Activated naive CD8-positive, alpha-beta T cell treated with anti-CD3 and anti-CD28 coated beads, Interleukin-2, amount 50 U/mL, for 24 hours (primary cell): Measurements from ENCODE around the gene CAMKK2.

Experiments
- ATAC-seq: fragments of 150-1000 bp; cut with Tn5 transposase; one replicate; pipeline ENCODE4 v1.10.0; 2021
- DNase-seq: peaks from one replicate; pipeline ENCODE4 v3.0.0; 2021
- H3K27ac Mint-ChIP-seq: one replicate; pipeline ENCODE4 v1.8.0; 2021; ENCODE audit warnings: mild to moderate bottlenecking, mixed read lengths
- H3K27me3 Mint-ChIP-seq: one replicate; pipeline ENCODE4 v1.8.0; 2021; ENCODE audit warnings: mixed read lengths
- H3K36me3 Mint-ChIP-seq: one replicate; pipeline ENCODE4 v1.8.0; 2021; ENCODE audit warnings: low read depth, mixed read lengths
- H3K4me1 Mint-ChIP-seq: one replicate; pipeline ENCODE4 v1.8.0; 2021; ENCODE audit warnings: mixed read lengths
- H3K4me3 Mint-ChIP-seq: one replicate; pipeline ENCODE4 v1.8.0; 2021; ENCODE audit warnings: mild to moderate bottlenecking, moderate library complexity, mixed read lengths
- H3K9me3 Mint-ChIP-seq: one replicate; pipeline ENCODE4 v1.8.0; 2021; ENCODE audit warnings: mixed read lengths

The CAMKK2 gene

DNA sequence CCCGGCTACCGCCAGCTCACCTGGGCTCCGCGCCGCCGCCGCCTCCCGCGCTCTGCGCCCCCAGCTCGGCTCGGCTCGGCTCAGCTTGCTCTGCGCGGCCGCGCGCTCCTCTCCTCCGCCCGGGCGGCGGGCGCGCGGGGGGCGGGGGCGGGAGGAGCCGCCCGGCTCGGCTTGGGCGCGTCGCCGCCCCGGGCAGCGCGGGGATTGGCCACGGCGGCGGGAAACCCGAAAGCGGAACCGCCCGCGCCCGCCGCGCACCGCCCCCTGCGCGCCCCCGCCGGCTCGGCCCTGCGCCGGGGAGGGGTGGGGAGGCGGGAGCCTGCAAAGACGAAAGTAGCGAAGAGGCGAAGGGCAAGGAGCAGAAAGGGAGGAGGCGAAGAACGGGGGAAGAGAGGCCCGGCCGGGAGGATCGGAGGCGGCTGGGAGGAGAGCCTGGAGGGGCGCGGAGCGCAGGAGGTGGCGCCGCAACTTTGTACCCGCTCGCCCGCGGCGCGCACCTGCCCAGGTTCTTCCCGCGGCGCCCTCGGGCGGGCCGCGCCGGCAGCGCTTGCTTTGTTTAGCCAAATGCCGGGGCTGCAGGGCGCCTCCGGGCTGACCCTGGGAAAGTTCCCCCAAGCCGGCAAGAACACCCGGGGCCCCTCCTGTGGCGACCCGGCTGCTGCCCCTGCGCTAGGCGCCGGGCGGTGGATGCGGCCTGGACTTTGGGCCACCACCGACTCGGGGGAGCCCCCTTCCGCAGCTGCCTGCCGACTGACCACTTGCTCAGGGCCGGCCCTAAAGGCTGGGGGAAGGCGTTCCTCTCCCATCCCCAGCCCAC is at the start of gene CAMKK2:
Gene CAMKK2, minus strand, starts transcription at position 92 of the 817 bp plus-strand sequence. CDS start 22,183 bp downstream, outside the sequence.
- no peaks in the 10 kb centered on the region for H3K27me3 Mint-ChIP-seq
- H3K36me3 Mint-ChIP-seq: peaks cover 6% of the 10 kb centered on the region
- H3K4me3 Mint-ChIP-seq: peak within 1 kb of the TSS; percentile 90
- H3K27ac Mint-ChIP-seq: peak within 1 kb of the TSS; percentile 73
- DNase-seq (peak; percentile 88), ATAC-seq (peak; percentile 84)
- H3K9me3 Mint-ChIP-seq: no peaks in the 10 kb centered on the region
- peaks cover 24% of the 10 kb centered on the region for H3K4me1 Mint-ChIP-seq

DNA sequence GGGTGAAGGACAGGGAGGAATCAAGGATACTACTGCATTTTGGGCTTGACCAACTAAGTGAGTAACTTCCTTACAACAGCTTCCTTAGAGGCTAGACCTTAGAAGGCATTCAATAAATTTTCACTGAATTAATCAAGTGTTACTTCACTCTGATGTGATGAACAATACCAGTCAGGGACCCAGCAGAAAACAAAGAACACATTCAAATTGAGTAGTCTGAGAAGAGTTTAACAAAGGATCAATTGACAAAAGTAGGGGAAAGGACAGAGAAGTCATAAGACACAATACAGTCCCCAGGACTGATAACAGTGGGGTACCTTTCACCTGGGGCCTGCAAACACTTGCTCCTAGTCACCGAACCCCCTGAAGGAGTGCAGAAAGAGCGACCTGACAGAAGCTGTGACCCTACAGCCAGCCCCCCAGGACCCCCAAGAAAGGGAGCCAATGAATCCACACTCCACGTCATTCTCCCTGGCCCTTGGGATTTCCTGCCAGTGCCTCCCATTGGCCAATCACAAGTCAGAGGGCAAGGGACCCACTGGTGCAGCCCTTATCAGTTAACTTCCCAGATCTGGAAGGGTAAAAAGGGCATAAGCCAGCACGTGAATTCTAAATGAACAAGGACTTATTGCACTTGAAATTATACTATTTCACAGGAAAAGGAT is 48.8 kb upstream of the CAMKK2 start:
- no peaks in the 10 kb centered on the region for H3K27me3 Mint-ChIP-seq
- no peak overlapping the region for H3K27ac Mint-ChIP-seq
- no peak overlapping the region for H3K4me3 Mint-ChIP-seq
- DNase-seq (no peak), ATAC-seq (no peak)
- peaks cover 8% of the 10 kb centered on the region for H3K4me1 Mint-ChIP-seq
- H3K36me3 Mint-ChIP-seq: peaks cover 43% of the 10 kb centered on the region
- no peaks in the 10 kb centered on the region for H3K9me3 Mint-ChIP-seq

DNA sequence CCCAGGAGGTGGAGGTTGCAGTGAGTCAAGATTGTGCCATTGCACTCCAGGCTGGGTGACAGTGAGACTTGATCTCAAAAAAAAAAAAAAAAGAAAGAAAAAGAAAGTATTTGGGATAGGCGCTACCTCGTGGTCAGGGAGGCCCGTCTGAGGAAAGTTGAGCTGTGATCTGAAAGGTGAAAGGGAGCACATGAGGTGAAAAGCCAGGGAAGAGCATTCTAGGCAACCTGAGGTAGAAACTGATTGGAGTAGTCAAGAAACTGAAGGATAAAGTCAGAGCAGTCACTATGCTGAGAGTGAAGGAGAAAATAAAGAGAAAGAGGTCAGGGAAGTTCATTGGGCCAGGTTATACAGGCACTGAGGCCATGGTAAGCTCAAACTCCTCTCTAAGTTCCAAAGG is 48.0 kb upstream of the CAMKK2 start:
- DNase-seq (no peak), ATAC-seq (no peak)
- Mint-ChIP-seq H3K4me3 (no peak overlapping the region), H3K9me3 (no peaks in the 10 kb centered on the region), H3K27me3 (no peaks in the 10 kb centered on the region), H3K4me1 (peaks cover 4% of the 10 kb centered on the region), H3K36me3 (peaks cover 48% of the 10 kb centered on the region), H3K27ac (no peak overlapping the region)

DNA sequence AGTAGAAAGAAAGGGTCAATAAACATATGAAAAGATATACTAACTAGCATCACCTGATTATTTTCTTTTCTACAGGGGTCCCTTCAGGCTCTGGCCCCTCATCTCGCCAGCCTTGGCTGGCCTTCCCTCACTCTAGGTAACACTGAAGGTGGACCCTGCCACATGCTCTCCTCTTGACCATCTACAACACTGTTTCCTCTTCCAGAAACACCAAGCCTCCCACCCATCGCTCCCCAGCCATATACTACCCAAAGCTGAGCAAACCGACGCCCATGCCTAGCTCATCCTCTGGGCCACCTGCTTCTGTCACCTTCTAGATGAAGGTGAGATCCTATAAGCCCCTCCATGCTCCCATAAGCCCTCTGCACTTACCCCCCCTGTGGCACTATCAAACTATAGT is 40.9 kb upstream of the CAMKK2 start:
- no peak for ATAC-seq
- Mint-ChIP-seq H3K27ac (no peak overlapping the region), H3K27me3 (no peaks in the 10 kb centered on the region), H3K9me3 (no peaks in the 10 kb centered on the region), H3K4me1 (no peaks in the 10 kb centered on the region), H3K4me3 (no peak overlapping the region), H3K36me3 (peaks cover 43% of the 10 kb centered on the region)
- DNase-seq: no peak

DNA sequence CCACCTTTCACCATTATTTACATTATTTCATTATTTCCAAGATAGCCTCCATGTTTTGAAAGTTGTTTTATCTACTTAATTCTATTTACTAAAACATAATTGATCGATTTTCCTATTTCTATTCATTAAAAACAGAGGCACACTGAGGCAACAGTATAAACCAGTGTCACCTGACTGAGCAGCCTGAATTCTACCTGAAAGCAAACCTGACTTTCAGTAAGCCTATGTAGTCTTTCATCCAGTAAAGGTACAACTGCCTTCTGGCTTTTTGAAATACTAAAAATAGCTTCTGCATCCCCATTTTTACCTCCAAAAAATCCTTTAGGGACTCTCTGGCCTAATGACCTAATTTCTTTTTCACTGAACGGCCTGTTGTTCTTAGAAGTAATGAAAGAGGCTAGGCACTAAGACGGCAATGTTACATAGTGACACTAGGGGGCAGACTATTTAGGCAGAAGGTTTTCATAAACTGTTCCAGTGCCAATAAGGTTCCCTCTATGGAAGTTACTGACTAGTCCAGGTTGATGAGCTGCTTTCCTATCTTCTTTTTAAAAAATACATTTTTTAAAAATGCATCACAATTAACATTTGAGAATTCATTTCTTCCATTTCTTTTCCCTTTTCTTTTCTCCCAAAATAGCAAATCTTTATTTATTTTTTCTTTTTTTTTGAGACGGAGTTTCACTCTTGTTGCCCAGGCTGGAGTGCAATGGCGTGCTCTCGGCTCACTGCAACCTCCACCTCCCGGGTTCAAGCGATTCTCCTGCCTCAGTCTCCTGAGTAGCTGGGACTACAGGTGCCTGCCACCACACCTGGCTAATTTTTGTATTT is 38.2 kb upstream of the CAMKK2 start:
- Mint-ChIP-seq H3K36me3 (peaks cover 47% of the 10 kb centered on the region), H3K9me3 (no peaks in the 10 kb centered on the region), H3K4me1 (no peaks in the 10 kb centered on the region), H3K27me3 (no peaks in the 10 kb centered on the region), H3K27ac (no peak overlapping the region), H3K4me3 (no peak overlapping the region)
- ATAC-seq (peak; percentile 66), DNase-seq (no peak)

DNA sequence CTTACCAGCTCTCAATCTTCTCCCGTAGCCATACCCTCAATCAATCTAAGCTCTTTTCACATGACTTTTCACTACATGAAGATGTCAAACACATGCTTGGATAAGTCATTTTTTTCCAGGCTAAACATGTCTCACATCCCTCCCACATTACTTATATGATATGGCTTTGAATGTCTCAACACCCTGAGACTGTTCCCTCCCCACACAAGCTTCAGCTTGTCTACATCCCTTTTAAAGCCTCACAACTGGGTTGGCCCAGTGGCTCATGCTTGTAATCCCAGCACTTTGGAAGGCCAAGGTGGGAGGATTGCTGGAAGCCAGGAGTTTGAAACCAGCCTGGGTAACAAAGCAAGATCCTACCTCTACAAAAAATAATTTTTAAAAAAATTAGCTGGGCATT is 37.2 kb upstream of the CAMKK2 start:
- no peak for ATAC-seq
- no peak overlapping the region for H3K4me3 Mint-ChIP-seq
- no peaks in the 10 kb centered on the region for H3K9me3 Mint-ChIP-seq
- no peaks in the 10 kb centered on the region for H3K4me1 Mint-ChIP-seq
- H3K27me3 Mint-ChIP-seq: no peaks in the 10 kb centered on the region
- H3K36me3 Mint-ChIP-seq: peaks cover 49% of the 10 kb centered on the region
- no peak for DNase-seq
- H3K27ac Mint-ChIP-seq: no peak overlapping the region

DNA sequence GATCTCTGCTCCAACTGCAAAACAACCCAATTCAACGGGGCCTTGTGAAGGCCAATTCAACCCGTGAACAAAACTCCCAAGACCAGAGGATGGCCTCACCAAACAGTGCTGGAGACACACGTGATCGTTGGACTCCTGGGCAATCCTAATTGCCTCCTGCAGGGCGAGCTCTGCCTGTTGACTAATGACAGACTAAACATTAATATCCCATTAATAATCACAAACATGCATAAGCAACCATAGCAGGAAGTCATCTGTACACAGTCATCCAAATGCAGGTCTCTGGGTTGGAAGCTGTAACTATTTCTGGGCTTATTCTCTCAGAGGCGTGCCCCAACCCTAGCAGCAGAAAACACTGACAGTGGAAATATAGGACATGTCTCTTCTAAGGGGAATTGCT is 34.7 kb upstream of the CAMKK2 start:
- H3K36me3 Mint-ChIP-seq: peaks cover 62% of the 10 kb centered on the region

DNA sequence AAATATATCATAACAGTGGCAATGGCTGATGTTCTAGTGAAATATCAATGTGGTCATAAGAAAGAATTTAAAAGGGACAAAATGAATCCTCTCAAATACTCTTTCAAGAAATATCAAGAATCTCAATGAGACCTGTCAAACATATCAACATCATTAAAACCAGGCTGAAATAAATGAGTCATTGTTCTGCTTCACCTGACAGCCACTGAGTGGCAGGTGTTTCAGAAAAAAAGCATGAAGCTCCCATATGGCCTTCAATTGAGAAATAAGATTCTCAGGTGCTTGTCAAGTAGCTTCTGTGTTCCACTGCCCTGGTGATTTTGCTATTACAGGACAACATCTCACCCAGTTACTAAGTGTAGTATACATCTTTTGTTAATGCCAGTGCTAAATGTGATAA is 34.2 kb upstream of the CAMKK2 start:
- Mint-ChIP-seq H3K9me3 (no peaks in the 10 kb centered on the region), H3K36me3 (peaks cover 62% of the 10 kb centered on the region), H3K27me3 (no peaks in the 10 kb centered on the region), H3K27ac (no peak overlapping the region), H3K4me1 (no peaks in the 10 kb centered on the region), H3K4me3 (no peak overlapping the region)
- no peak for DNase-seq
- no peak for ATAC-seq

More for the DNA sequence above, 34.7 kb upstream of the CAMKK2 start:
- no peaks in the 10 kb centered on the region for H3K27me3 Mint-ChIP-seq
- no peaks in the 10 kb centered on the region for H3K9me3 Mint-ChIP-seq
- no peak for DNase-seq
- no peak overlapping the region for H3K4me3 Mint-ChIP-seq
- H3K27ac Mint-ChIP-seq: no peak overlapping the region
- ATAC-seq: no peak
- no peaks in the 10 kb centered on the region for H3K4me1 Mint-ChIP-seq

DNA sequence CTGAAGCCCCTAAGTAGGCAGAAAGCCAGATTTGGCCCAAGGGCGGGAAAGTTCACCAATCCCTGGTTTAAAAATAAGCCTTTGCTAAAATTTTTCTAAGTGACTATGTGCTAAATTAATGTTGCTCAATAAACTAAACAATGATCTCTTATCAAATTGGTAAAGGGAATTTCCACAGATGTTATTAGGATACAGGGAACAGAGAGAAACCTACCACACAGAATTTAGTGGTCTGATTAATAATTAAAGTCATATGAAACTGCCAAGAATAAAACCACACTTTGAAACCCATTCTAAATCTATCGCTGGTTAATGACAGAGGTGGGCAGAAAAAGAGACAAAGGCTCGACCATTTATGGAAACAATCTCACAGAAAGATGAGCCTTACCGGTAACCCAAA is 33.7 kb upstream of the CAMKK2 start:
- Mint-ChIP-seq H3K4me1 (no peaks in the 10 kb centered on the region), H3K27ac (no peak overlapping the region), H3K9me3 (no peaks in the 10 kb centered on the region), H3K4me3 (no peak overlapping the region), H3K27me3 (no peaks in the 10 kb centered on the region), H3K36me3 (peaks cover 60% of the 10 kb centered on the region)
- ATAC-seq (no peak), DNase-seq (no peak)

DNA sequence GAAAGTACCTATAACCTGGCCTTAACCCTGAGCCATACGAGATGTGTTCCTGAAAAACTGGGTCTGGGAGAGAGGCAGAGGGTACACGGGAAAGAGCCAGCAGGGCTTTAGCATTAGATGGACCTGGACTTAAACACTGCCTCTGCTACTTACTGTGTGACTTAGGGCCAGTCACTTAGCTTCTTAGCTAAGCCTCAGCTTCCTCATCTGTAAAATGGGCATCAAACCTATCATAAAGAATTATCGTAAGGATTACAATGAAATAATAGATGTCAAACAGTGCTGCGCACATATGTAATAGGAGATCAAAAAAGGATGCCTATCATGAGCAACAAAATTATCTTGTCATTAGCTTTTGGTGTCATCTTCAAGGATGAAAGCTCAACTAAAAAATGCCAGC is 32.1 kb upstream of the CAMKK2 start:
- DNase-seq (no peak), ATAC-seq (no peak)
- Mint-ChIP-seq H3K36me3 (peaks cover 61% of the 10 kb centered on the region), H3K27me3 (no peaks in the 10 kb centered on the region), H3K4me3 (no peak overlapping the region), H3K4me1 (no peaks in the 10 kb centered on the region), H3K9me3 (no peaks in the 10 kb centered on the region), H3K27ac (no peak overlapping the region)

DNA sequence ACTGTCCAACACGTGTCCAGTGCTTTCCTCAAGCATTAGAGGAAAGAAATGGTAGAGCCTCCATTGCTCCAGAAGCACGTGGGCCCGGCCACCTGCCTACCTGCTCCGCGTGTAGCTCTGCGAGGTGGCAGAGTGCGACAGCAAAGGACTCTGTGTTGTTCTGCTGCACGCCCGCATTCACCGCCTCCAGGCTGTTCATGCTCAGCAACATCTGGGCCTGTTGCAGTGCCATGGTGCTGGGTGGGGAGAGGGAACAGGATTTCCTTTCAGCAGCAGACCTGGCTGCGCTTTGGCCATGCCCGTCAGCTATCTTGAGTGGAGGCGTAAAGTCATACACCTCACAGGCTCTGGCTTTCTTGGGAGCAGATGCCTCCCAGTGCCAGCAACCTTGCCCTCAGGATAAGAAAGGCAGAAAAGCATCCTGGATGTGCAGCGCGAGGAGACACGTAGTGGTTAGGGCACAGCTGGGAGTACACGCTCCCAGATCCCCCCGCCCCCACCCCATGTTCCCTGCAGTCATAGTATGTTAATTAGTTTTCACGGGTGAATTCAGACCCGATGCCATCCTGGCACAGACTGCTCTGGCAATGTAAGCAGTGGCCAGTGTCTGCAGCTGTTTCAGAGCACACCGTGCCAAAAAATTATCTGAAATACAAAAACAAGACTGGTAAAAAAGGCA is 30.6 kb upstream of the CAMKK2 start:
- DNase-seq (no peak), ATAC-seq (no peak)
- no peaks in the 10 kb centered on the region for H3K4me1 Mint-ChIP-seq
- H3K4me3 Mint-ChIP-seq: no peak overlapping the region
- no peaks in the 10 kb centered on the region for H3K9me3 Mint-ChIP-seq
- peaks cover 54% of the 10 kb centered on the region for H3K36me3 Mint-ChIP-seq
- no peaks in the 10 kb centered on the region for H3K27me3 Mint-ChIP-seq
- no peak overlapping the region for H3K27ac Mint-ChIP-seq

DNA sequence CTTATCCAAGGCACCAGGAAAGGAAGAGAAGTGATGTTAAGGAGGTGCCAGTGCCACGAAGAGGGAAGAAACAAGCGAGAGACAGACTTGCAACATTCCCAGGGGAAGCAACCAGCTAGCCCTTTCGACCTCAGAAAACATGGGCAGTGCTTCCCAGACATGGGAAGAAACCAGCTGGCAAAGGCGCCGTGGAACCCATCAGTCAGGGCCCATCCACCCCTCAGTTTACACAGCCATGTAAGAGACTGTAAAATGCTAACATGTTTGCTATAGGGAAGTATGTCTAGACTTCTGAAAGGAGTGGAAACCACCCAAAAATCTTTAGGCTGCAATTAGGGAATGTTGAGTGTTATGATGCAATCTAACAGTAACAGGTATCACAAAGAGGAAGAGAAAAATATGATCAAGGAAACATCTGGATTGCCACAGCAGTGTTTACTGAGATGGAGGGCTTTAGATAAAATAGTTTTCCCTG is 29.4 kb upstream of the CAMKK2 start:
- Mint-ChIP-seq H3K27me3 (no peaks in the 10 kb centered on the region), H3K4me3 (no peak overlapping the region), H3K36me3 (peaks cover 47% of the 10 kb centered on the region), H3K4me1 (no peaks in the 10 kb centered on the region), H3K27ac (peak overlapping the region; percentile 52), H3K9me3 (no peaks in the 10 kb centered on the region)
- ATAC-seq: no peak
- no peak for DNase-seq

DNA sequence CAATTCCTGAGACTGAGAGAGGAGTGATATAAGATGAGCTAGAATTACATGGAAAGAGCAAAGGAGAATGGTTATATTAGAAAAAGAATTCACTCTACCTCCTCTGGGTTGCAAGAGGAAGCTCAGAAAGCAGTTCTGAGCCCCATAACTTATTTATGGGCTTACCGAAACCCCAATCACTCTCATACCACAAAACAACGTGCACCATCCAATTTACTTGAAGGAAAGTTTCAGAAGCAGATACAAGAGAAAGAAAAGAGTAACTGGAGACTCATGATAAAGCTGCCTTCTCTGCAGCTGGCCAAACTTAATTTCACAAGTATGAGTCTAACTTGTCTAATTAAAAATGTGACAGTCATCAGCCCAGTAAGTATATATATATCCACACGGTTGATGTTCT is 27.4 kb upstream of the CAMKK2 start:
- H3K4me1 Mint-ChIP-seq: no peaks in the 10 kb centered on the region
- DNase-seq (no peak), ATAC-seq (no peak)
- no peaks in the 10 kb centered on the region for H3K9me3 Mint-ChIP-seq
- H3K4me3 Mint-ChIP-seq: no peak overlapping the region
- no peaks in the 10 kb centered on the region for H3K27me3 Mint-ChIP-seq
- no peak overlapping the region for H3K27ac Mint-ChIP-seq
- H3K36me3 Mint-ChIP-seq: peaks cover 33% of the 10 kb centered on the region

DNA sequence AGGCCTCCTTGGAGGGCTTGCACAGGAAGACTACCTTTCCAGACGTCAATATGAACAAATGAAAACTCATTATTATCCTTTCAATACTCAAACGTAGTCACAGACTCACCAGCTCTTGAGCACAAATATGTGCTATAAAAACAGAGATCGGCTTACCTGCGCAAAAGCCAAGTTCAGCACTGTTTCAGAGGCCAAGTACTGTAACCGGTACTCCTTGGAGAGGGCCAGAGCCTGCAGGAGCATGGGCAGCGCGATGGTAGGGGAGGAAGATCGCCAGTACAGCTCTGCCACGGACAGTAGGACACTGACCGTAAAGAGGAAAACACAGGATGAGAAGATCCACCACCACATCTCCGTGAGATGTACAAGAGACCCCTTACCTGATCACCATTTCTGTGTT is 21.6 kb upstream of the CAMKK2 start:
- Mint-ChIP-seq H3K36me3 (peaks cover 40% of the 10 kb centered on the region), H3K27ac (no peak overlapping the region), H3K4me3 (no peak overlapping the region), H3K27me3 (no peaks in the 10 kb centered on the region), H3K4me1 (peaks cover 29% of the 10 kb centered on the region), H3K9me3 (no peaks in the 10 kb centered on the region)
- ATAC-seq (no peak), DNase-seq (no peak)
